GM12864 (cell line): ENCODE results near the gene SLC45A3.
"Not testable (repeated sequence)": the region's sequence is repeated elsewhere in the genome, so short reads cannot be mapped to it uniquely, and the experiment has no call there.

Experiments used
- DNase-seq: peaks from one replicate; pipeline ENCODE4 v3.0.0-alpha.2; 2011; ENCODE audit warnings: low read depth
- H3K4me3 ChIP-seq: 2 replicates; pipeline ENCODE4 v1.5.1; 2011; ENCODE audit warnings: mild to moderate bottlenecking, low read depth, low read length, control low read depth
- CTCF ChIP-seq: IDR thresholded peaks from 2 replicates; pipeline ENCODE4 v1.5.1; 2011; ENCODE audit warnings: low read depth, mild to moderate bottlenecking, moderate library complexity, low read length, control low read depth, inconsistent platforms; ENCODE audit errors: missing control alignments

The SLC45A3 gene

GRCh38 chr1:205636732-205637131 lies 43.6 kb downstream of the SLC45A3 start:
- TF ChIP-seq CTCF: no peak
- no peak overlapping the region for H3K4me3 ChIP-seq
- no peak for DNase-seq

GRCh38 chr1:205636138-205636530 lies 44.2 kb downstream of the SLC45A3 start:
- not testable (repeated sequence) for DNase-seq, H3K4me3 ChIP-seq

GRCh38 chr1:205633421-205633976 lies 46.8 kb downstream of the SLC45A3 start:
- TF ChIP-seq CTCF: no peak
- no peak for DNase-seq
- no peak overlapping the region for H3K4me3 ChIP-seq

- no peak for TF ChIP-seq CTCF
- DNase-seq: no peak
- peak overlapping the region; percentile 88; the same call in 1 of the 2 replicates for H3K4me3 ChIP-seq
These were observed 47.6 kb downstream of the SLC45A3 start for GRCh38 chr1:205632669-205633169.

GRCh38 chr1:205631768-205632668 lies 48.3 kb downstream of the SLC45A3 start, which contains the start of gene ELK4:
Gene ELK4, minus strand, starts transcription at chr1:205632011. Its CDS starts 8,129 bp downstream, at chr1:205623882.
- H3K4me3 ChIP-seq: peak within 1 kb of the TSS; percentile 88
- DNase-seq: peak; percentile 95
- TF ChIP-seq CTCF: peak; percentile 76

GRCh38 chr1:205631010-205631767 lies 49.1 kb downstream of the SLC45A3 start:
- no peak for TF ChIP-seq CTCF
- peak; percentile 90 for DNase-seq
- H3K4me3 ChIP-seq: peak overlapping the region; percentile 88

GRCh38 chr1:205630651-205631009 lies 49.7 kb downstream of the SLC45A3 start:
- TF ChIP-seq CTCF: no peak
- H3K4me3 ChIP-seq: peak overlapping the region; percentile 88
- no peak for DNase-seq
